GM18519 (cell line): Measurements from ENCODE around the gene QSOX2.

Experiments used
- ATAC-seq: cut with Tn5 transposase; IDR thresholded peaks from one replicate; pipeline ENCODE4 v1.9.1; 2021; ENCODE audit warnings: mild to moderate bottlenecking, moderate library complexity; ENCODE audit not compliant: unreplicated experiment, low FRiP score

Gene QSOX2

GRCh38 chr9:136193127-136193890 is 52.3 kb downstream of the QSOX2 start:
- ATAC-seq = no peak

DNA sequence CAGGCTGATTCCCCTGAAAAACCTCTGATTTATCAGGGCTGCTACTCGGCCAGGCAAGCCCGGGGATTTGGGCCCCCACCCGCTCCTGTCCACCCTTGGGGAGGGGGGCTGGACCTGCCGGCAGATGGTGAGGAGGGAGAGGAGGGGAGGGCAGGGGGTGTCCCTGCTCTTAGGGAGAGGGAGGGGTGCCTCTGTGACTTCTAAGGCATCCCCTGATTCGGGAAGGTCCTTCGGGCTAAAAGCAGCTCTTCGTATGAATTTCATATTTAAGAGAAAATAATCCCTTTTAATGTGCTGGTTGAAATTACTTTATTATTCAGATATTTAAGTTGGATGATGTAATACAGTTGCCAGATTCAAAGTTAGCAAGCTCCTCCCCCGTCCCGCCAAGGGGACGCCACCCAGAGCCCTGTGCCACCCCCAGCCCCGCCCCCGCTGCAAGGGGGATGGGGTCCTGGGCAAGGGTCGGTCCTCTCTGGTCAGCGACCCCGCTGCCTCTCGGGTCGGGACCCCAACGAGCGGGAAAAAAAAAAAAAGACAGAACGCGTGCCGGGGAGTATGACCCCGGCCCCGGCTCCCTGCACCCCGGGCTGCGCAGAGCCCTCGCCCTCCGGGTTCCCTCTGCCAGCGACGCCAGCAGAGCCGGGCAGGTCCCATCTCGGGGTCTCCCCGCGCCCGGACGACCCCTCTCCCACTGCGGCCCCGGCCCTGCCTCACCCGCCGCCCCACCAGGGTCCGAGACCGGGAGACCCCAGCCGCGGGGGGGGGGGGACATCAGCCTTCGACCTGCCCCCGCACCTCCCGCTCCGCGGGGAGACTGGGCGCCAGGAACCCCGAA is 53.1 kb downstream of the QSOX2 start:
- ATAC-seq = no peak

DNA sequence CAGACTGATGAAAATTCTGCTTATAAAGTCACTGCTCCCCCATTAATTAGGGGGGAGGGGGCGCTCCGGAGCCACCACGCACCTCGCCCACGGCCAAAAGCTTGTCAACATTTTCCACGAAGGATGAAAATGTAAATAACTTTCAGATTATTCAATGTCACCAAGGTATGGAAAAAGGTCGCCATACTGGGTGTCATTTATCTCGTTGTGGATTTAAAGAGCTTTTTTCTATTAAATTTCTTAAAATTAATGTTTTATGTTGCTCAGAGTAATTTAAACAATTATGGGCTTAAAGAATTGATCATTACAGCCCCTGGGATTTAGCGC is 53.7 kb downstream of the QSOX2 start:
- ATAC-seq = no peak

GRCh38 chr9:136191099-136191959 is 54.3 kb downstream of the QSOX2 start:
- no peak for ATAC-seq

DNA sequence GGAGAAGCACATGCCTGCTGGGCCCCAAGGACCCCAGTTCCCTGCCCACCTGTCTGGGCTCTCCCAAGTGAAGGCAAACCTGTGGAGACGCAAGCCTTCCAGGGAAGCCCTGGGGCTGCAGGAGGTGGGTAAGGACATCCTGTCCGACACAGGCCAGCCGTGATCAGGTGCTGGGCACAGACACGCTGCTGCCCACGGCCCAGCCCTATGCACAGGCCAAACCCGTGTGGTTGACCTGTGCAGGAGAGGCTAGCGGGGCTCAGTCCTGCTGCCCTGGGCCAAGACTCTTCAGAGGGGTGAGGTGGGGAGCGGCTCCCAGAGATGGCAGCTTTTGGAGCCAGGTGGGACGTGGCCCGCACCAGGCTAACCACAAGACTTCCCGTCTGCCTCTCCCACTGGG is 55.0 kb downstream of the QSOX2 start:
- no peak for ATAC-seq

- no peak for ATAC-seq
Observed at GRCh38 chr9:136190237-136190601, 55.4 kb downstream of the QSOX2 start.

DNA sequence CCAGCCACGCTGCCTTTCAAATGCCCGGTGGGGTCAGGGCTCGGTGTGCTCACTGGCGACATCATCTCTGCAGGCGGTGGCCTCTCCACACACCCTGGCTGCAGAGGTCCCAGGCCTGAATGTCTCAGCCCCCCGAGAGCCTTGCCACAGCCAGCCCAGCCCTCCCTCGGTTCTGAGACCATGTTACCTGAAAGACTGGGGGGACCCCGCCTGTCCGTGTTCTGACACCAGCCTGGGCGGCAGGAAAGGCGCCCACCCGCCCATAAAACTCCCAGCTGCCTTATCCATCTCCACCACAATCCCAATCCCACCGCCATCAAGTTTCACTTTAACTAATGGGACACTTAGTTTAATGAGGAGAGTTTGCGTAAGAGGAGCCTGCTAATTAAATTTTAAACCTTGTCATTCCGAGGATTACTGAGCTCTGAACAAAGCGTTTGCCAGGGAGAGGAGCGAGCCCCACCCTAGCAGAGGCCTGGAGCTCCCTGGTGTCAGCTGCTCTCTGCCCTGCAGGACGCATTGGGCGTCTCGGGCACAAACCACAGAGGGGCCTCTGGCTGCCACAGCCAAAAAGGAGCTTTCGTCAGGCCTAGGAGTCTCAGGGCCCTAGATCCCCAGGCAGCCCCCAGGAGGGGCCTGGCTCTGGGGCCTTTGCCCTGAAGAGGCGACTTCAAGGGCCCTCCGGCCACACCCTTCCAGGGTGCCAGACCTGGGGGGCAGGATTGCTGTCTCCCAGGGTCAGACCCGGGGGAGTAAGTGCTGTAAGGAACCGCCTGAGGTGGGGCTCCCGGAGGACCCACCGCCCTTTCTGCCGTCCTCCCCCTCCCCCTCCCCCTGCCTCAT is 56.0 kb downstream of the QSOX2 start:
- ATAC-seq = no peak

- no peak for ATAC-seq
Observed at GRCh38 chr9:136187683-136188586, 57.7 kb downstream of the QSOX2 start.

DNA sequence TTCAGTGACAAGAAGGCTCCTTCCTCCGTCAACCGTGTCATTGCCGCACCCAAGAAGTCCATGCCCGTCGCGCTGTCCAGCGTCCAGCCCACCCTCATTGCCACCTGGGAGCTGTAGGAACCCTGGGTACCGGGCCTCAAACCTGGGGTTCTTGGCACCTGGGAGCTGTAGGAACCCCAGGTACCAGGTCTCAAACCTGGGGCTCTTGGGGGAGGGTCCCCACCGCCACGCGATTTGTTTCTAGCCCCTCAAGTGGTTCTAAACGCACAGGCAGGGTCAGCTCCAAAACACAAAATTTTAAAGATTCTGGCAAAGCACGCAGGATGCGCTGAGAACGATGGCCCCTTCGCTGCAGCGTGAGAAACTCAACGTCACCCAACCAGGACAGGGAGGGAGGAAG is 58.4 kb downstream of the QSOX2 start:
- no peak for ATAC-seq

DNA sequence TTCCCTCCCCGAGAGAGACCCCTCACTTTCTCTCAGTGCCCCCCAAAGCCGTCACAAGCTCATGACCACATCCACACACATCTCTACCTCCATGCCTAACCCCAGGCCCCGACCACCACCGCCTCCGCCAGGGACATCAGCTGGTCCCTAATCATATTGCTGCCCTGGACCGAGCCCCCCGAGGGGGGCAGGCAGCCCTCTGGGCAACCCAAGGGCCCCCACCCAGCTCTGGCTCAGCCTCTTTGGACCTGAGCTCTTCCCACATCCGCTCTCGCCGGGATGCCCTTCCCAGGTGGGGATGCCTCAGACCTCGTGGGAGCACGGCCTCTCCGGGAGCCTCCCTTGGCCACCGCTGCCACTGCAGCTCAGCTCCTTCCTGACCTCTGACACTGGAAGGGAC is 59.2 kb downstream of the QSOX2 start:
- ATAC-seq = no peak

DNA sequence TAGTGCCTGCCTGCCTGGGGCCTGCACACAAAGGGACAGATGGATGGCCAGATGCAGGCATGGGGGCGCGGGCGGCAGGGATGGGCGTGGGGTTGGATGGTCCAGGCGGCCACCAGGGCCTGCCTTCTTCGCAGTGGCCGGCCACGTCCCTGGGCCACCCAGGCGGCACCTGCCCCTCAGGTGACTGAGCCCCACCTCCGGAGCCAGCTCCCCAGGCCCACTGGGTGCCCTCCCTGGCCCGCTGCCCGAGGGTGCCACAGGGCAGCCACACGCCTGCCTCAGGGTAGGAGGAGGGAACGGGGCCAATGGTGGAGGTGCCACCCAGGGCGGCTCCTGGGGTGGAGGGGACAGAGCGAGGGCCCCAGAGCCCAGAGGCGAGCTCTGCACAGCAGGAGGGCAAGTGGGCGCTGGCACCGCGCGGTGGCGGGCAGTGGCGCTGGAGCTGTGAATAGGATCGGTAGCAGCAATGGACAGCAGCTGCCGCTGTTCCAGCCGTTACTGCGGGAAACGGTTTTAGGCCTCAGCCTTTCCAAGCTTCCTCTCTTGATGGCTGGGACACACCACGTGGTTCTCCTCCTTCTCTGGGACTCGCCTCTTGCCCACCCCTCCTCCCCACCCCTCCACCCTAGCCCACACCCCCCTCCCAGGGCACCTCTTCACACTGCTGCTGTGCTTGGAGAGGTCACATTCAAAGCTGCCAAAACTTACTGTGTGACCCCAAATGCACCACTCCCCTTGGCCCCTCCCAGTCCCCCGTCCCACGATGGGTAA is 59.8 kb downstream of the QSOX2 start:
- no peak for ATAC-seq

DNA sequence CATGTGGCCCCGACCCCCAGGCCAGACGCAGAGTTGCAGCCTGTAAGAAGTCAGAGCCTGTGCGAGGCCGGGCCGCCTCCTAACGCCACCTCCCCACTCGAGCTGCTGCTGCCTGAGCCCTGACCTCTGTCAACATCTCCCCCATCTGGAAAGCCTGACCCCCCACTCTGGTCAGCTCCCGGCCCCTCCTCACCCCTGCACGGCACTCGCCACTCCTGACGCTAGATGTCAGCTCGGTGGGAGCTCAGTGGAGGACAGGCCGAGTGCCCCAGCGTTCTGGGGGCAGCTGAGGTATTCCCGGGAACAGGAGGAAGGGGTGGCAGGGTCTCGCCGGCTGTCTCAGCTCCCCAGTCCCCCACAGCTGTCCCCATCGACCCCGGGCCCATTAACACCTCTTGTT is 60.5 kb downstream of the QSOX2 start:
- ATAC-seq = no peak

DNA sequence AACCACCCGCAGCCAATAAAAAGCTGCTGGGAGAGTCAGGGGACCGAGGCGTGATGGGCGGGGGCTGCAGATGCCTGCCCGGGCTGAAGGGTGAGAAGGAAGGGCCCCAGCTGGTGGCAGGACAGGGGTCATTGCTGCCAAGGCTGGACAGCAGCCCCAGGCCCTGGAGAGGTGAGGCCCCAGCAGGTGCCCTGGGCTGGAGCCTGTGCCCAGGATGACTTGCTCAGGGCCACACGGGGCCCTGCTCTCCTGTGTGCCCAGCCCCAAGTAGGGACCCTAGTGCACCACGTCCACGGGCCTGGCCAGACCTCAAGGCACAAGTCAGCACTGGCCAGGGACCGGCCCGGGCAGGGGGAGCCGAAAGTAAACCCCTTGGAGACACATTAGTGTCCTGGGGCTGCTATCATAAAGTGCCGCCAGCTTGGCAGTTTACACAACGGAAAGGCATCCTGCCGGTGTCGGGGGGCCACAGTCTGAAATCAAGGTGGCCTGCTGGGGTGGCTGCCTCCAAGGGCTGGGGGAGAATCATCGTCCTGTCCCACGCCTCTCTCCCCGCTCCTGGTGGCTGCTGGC is 62.7 kb downstream of the QSOX2 start:
- no peak for ATAC-seq

- ATAC-seq = no peak
Observed at GRCh38 chr9:136182420-136182787, 63.2 kb downstream of the QSOX2 start.

DNA sequence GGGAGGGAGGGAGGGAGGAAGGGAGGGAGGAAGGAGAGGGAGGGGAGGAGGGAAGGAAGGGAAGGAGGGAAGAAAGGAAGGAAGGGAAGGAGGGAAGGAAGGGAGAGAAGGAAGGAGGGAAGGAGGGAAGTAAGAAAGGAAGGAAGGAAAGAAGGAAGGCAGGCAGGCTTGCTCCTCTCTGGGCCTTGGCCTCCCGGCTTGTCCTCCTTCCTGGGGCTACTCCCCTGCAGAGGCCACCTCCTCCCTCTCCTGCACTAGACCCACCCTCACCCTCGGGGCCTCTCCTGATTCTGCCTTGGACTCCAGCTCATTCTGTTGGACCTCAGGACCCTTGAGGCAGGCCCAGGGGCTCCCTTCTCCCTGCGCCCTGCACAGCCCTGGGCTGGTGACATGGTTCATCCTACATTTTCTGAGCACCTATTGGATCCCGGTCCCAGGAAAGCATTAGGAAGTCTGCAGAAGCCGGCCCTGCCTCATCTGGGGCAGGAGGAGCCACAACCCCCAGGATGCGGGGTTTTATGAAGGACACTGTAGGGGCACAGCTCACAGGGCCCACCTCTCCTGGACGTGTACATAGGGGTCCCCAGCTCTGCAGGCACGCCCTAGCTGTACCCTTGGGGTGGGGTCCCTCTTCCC is 63.7 kb downstream of the QSOX2 start:
- ATAC-seq = no peak

GRCh38 chr9:136180586-136180985 is 65.0 kb downstream of the QSOX2 start:
- no peak for ATAC-seq

DNA sequence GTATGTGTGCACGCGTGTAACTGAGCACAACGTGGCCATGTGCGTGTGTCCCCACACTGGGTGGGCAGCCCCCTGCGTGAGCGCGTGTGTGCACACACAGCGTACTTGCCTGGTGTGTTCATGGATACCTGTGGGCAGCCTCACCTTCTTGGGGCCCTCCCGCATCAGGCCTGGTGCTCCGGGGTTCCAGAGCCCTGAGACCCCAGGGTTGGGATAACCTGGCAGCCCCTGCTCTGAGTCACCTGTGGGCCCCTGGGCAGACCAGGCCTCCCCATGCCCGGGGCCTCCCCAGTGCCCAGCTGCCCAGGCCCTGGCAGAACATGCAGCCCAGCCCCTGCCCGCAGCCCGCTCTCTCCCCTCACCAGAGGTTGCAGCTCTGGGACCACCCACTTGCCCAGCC is 65.9 kb downstream of the QSOX2 start:
- ATAC-seq = no peak

- no peak for ATAC-seq
Observed at GRCh38 chr9:136179101-136179616, 66.5 kb downstream of the QSOX2 start.
